ENCODE data around the gene DAW1. TPM values are rescaled to one million over a fixed set of nuclear protein-coding genes. Genes with fewer than 3 reads are reported as not detected.
"Not testable (repeated sequence)": the region's sequence is repeated elsewhere in the genome, so short reads cannot be mapped to it uniquely, and the experiment has no call there.

The DAW1 gene
- total RNA-seq, 2 experiments from 2014 or later, result not detected

DNA sequence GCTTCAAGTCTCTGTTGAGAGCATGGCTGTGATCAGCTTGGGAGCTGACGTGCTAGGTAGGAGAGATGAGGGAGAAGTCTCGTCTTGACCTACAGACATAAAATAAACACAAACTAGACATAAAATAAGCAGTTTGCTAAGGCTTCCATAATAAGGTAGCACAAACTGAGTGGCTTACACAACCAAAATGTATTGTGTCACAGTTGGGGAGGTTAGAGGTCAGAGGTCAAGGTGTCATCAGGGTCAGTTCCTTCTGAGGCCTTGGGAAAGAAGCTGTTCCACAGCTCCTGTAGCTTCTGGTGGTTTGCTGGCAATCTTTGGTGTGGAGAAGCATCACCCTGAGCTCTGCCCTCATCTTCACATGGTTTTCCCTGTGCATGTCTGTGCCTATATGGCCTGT, 20.2 kb downstream of the DAW1 start:
- CTCF ChIA-PET, result interaction anchor here (0.5 to 0.6 kb wide), 2 partner anchors 151 to 584 kb away, joined by 3 read pairs; no protein-coding TSS in a partner anchor
- H3K9me3 Mint-ChIP-seq, result no peaks in the 10 kb centered on the region
- no peaks in the 10 kb centered on the region for H3K36me3 Mint-ChIP-seq (ENCODE audit: low read depth)

DNA sequence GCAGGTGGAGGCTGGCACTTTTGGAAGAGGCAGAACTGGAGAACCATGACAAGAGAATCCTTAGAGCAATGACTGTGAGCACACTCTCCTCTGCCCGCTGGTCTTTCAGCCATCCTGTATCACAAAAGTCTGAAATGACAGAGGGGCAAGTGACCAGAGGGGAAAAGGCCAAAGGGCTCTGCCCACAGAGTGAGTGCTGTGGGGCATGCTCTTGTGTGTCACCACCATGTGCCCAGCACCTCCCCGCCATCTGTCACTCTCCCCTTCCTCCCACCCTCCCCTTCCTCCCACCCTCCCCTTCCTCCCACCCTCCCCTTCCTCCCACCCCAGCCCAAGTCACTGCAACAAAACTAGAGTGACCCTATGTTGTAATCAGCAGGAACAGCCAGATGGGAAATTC, 31.9 kb downstream of the DAW1 start:
- H3K4me1 Mint-ChIP-seq, result no peaks in the 10 kb centered on the region
- no peaks in the 10 kb centered on the region for H3K27me3 Mint-ChIP-seq
- H3K36me3 Mint-ChIP-seq (ENCODE audit: low read depth), result no peaks in the 10 kb centered on the region
- no peak for DNase-seq
- CTCF ChIA-PET, result no interaction called here
- no peak overlapping the region for H3K27ac Mint-ChIP-seq
- no peaks in the 10 kb centered on the region for H3K9me3 Mint-ChIP-seq
- H3K4me3 Mint-ChIP-seq, result no peak overlapping the region
- POLR2A ChIA-PET, result no interaction called here

More for the DNA sequence above, 20.2 kb downstream of the DAW1 start:
- POLR2A ChIA-PET, result no interaction called here
- no peak for DNase-seq
- peaks cover 5% of the 10 kb centered on the region for H3K27me3 Mint-ChIP-seq
- no peak overlapping the region for H3K4me3 Mint-ChIP-seq
- H3K27ac Mint-ChIP-seq, result no peak overlapping the region
- H3K4me1 Mint-ChIP-seq, result no peaks in the 10 kb centered on the region

DNA sequence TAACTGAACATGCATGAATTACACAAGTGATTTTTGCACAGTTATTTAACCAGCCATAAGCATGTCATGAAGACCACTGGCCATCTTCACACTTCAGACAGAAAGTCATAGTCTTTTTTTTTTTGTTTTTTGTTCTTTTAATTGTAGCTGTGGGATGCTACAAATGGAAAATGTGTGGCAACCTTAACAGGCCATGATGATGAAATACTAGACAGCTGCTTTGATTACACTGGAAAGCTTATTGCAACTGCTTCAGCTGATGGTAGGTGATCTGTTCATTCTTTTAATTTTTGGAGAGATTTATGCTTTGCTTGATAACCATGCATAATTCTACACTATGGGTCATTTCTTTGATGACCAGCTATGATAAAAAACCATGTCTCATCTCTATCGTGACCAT, 35.6 kb downstream of the DAW1 start:
- Mint-ChIP-seq H3K4me1 (no peaks in the 10 kb centered on the region), H3K27ac (no peak overlapping the region), H3K36me3 (ENCODE audit: low read depth) (no peaks in the 10 kb centered on the region), H3K27me3 (no peaks in the 10 kb centered on the region), H3K9me3 (no peaks in the 10 kb centered on the region), H3K4me3 (no peak overlapping the region)
- POLR2A ChIA-PET, result no interaction called here
- DNase-seq, result no peak
- CTCF ChIA-PET, result no interaction called here

GRCh38 chr2:227908266-227909054, 37.0 kb downstream of the DAW1 start:
- ChIA-PET POLR2A (no interaction called here), CTCF (no interaction called here)
- Mint-ChIP-seq H3K4me3 (no peak overlapping the region), H3K27me3 (no peaks in the 10 kb centered on the region), H3K27ac (no peak overlapping the region), H3K4me1 (no peaks in the 10 kb centered on the region), H3K36me3 (ENCODE audit: low read depth) (no peaks in the 10 kb centered on the region), H3K9me3 (no peaks in the 10 kb centered on the region)
- no peak for DNase-seq

DNA sequence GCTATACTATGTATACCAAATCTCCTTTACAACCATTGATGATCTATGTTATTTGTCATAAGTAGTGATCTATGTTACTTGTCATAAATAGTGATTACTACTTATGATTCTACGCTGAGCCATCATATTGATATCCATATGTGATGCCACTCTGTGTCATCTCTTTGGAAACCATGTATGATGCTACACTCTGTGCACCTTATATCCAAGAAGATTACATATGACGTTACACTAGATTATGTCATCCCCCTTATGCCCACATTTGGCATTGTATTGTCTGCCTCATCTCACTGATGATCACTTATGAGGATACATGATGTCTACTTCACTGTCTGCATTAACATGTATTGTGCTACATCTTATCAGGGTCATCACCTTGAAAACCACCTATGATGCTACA, 42.9 kb downstream of the DAW1 start:
- no peak for DNase-seq
- CTCF ChIA-PET, result no interaction called here
- Mint-ChIP-seq H3K4me1 (no peaks in the 10 kb centered on the region), H3K36me3 (ENCODE audit: low read depth) (no peaks in the 10 kb centered on the region), H3K27ac (no peak overlapping the region), H3K9me3 (no peaks in the 10 kb centered on the region), H3K4me3 (no peak overlapping the region), H3K27me3 (no peaks in the 10 kb centered on the region)
- POLR2A ChIA-PET, result no interaction called here

GRCh38 chr2:227921648-227922047, 50.2 kb downstream of the DAW1 start:
- no peaks in the 10 kb centered on the region for H3K36me3 Mint-ChIP-seq (ENCODE audit: low read depth)
- CTCF ChIA-PET, result no interaction called here
- H3K27ac Mint-ChIP-seq, result no peak overlapping the region
- POLR2A ChIA-PET, result no interaction called here
- no peaks in the 10 kb centered on the region for H3K27me3 Mint-ChIP-seq
- no peak for DNase-seq
- H3K4me3 Mint-ChIP-seq, result no peak overlapping the region
- H3K4me1 Mint-ChIP-seq, result no peaks in the 10 kb centered on the region
- no peaks in the 10 kb centered on the region for H3K9me3 Mint-ChIP-seq

DNA sequence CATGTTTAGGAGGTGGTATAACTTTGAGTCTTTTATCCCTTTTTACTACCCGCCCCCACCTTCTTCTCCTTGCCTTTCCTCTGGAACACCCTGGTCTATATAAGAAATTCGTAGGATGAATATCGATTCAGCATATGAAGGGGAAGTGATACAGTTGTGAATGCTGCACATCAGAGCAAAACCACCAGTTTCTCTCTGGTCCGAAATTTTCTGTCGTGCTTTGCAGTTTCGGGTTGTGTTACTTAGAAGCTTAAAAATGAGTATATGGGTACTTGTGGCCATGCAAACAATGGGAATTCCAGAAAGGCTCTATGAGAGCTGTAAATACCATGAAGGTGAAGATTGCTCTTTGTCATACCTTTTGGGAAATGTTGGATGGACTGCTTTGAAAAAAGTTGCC, 60.6 kb downstream of the DAW1 start:
- H3K4me1 Mint-ChIP-seq, result no peaks in the 10 kb centered on the region
- no peak overlapping the region for H3K4me3 Mint-ChIP-seq
- ChIA-PET CTCF (no interaction called here), POLR2A (no interaction called here)
- H3K27ac Mint-ChIP-seq, result no peak overlapping the region
- H3K27me3 Mint-ChIP-seq, result peaks cover 2% of the 10 kb centered on the region
- H3K9me3 Mint-ChIP-seq, result no peaks in the 10 kb centered on the region
- no peak for DNase-seq
- no peaks in the 10 kb centered on the region for H3K36me3 Mint-ChIP-seq (ENCODE audit: low read depth)

GRCh38 chr2:227932403-227932802, 61.0 kb downstream of the DAW1 start:
- CTCF ChIA-PET, result no interaction called here
- POLR2A ChIA-PET, result no interaction called here

GRCh38 chr2:227933884-227934283, 62.5 kb downstream of the DAW1 start:
- POLR2A ChIA-PET, result no interaction called here
- no peak overlapping the region for H3K4me3 Mint-ChIP-seq
- CTCF ChIA-PET, result no interaction called here
- peaks cover 2% of the 10 kb centered on the region for H3K27me3 Mint-ChIP-seq
- H3K27ac Mint-ChIP-seq, result no peak overlapping the region
- no peaks in the 10 kb centered on the region for H3K9me3 Mint-ChIP-seq
- H3K4me1 Mint-ChIP-seq, result no peaks in the 10 kb centered on the region
- no peaks in the 10 kb centered on the region for H3K36me3 Mint-ChIP-seq (ENCODE audit: low read depth)
- DNase-seq, result no peak

More at GRCh38 chr2:227932403-227932802, 61.0 kb downstream of the DAW1 start:
- no peaks in the 10 kb centered on the region for H3K4me1 Mint-ChIP-seq
- H3K36me3 Mint-ChIP-seq (ENCODE audit: low read depth), result no peaks in the 10 kb centered on the region
- H3K27ac Mint-ChIP-seq, result no peak overlapping the region
- no peaks in the 10 kb centered on the region for H3K9me3 Mint-ChIP-seq
- H3K4me3 Mint-ChIP-seq, result no peak overlapping the region
- peaks cover 2% of the 10 kb centered on the region for H3K27me3 Mint-ChIP-seq
- no peak for DNase-seq

DNA sequence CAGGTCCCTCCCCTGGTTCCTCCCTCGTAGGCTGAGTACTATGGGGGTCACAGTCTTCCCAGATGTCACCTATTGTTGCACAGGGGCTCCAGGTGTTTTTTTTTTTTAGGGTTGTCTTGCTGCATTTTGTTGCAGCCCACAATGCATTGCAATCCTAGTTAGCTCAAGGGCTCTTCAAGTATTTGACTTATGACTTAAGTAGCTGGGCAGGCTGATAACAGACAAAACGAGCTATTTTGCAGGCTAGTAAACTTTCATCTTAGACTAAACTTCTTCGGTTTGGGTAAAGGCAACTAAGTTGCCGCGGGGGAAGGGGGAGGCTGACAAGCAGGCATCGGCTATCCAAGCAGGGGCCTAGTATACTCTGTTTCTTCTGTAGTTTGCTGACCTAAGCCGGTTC, 64.8 kb downstream of the DAW1 start:
- H3K27ac Mint-ChIP-seq; H3K36me3 Mint-ChIP-seq (ENCODE audit: low read depth); H3K4me3 Mint-ChIP-seq; DNase-seq; POLR2A ChIA-PET; H3K9me3 Mint-ChIP-seq; H3K4me1 Mint-ChIP-seq; H3K27me3 Mint-ChIP-seq: not testable (repeated sequence)
- CTCF ChIA-PET, result interaction anchor here (0.7 kb wide), 1 partner anchor 179 kb away, joined by 3 read pairs; no protein-coding TSS in a partner anchor

- Mint-ChIP-seq H3K4me3 (no peak overlapping the region), H3K27me3 (no peaks in the 10 kb centered on the region), H3K9me3 (no peaks in the 10 kb centered on the region), H3K27ac (no peak overlapping the region), H3K36me3 (ENCODE audit: low read depth) (no peaks in the 10 kb centered on the region), H3K4me1 (no peaks in the 10 kb centered on the region)
- no peak for DNase-seq
- ChIA-PET POLR2A (no interaction called here), CTCF (no interaction called here)
These were observed 68.0 kb downstream of the DAW1 start for GRCh38 chr2:227939271-227940027.

- H3K4me3 Mint-ChIP-seq, result no peak overlapping the region
- H3K9me3 Mint-ChIP-seq, result no peaks in the 10 kb centered on the region
- DNase-seq, result no peak
- ChIA-PET CTCF (no interaction called here), POLR2A (no interaction called here)
- H3K27ac Mint-ChIP-seq, result no peak overlapping the region
- H3K27me3 Mint-ChIP-seq, result no peaks in the 10 kb centered on the region
- H3K36me3 Mint-ChIP-seq (ENCODE audit: low read depth), result no peaks in the 10 kb centered on the region
- no peaks in the 10 kb centered on the region for H3K4me1 Mint-ChIP-seq
These were observed 70.6 kb downstream of the DAW1 start for GRCh38 chr2:227942021-227942420.

GRCh38 chr2:227942965-227943364, 71.5 kb downstream of the DAW1 start:
- no peaks in the 10 kb centered on the region for H3K36me3 Mint-ChIP-seq (ENCODE audit: low read depth)

More at GRCh38 chr2:227942965-227943364, 71.5 kb downstream of the DAW1 start:
- no peaks in the 10 kb centered on the region for H3K4me1 Mint-ChIP-seq
- no peak overlapping the region for H3K27ac Mint-ChIP-seq
- H3K9me3 Mint-ChIP-seq, result no peaks in the 10 kb centered on the region
- POLR2A ChIA-PET, result no interaction called here
- DNase-seq, result no peak
- no peaks in the 10 kb centered on the region for H3K27me3 Mint-ChIP-seq
- CTCF ChIA-PET, result interaction anchor here (0.6 kb wide), 1 partner anchor 1664 kb away, joined by 3 read pairs; no protein-coding TSS in a partner anchor
- no peak overlapping the region for H3K4me3 Mint-ChIP-seq

Data from activated CD4-positive, alpha-beta T cell treated with anti-CD3 and anti-CD28 coated beads, Interleukin-2, amount 10 ng/mL, durations not matched to agents 7 days and 5 days (primary cell).